NCI-H146 (cell line): Measurements from ENCODE around the gene BCOR.

Experiments
- DNase-seq: peaks from one replicate; lab custom pipeline; 2025; lab: John Stamatoyannopoulos, UW

The BCOR gene

DNA sequence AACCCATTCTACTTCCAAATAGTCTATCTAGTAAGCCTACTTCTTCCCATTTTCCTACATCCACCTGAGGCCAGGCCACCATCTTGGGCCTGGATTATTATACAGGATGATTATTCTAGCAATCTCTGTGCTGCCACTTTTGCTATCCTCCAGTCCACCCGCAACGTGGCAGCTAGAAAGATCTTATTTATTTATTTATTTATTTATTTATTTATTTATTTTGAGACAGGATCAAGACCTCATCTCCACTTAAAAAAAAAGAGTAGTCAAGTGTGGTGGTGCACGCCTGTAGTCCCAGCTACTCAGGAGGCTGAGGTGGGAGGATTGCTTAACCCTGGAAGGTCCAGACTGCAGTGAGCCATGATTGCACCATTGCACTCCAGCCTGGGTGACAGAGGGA, 15.2 kb upstream of the BCOR start:
- DNase-seq: no peak

DNA sequence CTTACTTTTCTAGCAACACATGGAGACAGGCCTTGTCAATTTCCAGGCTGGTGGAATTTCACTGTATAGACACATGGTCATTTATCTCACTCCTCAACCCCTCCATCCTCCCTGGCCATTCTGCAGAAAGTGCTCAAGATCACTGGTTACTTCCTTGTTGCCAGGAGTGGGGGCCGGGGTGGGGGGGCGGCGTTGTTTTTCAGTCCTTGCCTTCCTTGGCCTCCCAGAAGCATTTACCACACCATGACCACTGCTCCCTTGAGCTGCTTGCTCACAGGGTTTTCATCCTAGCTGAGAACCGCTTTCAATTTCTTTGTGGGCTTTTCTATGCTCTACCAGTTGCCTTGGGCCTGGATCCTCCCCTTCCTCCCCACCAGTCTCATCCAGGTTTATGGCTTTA, 14.1 kb upstream of the BCOR start:
- DNase-seq: no peak

GRCh38 chrX:40109288-40110008, 11.7 kb upstream of the BCOR start:
- peak; percentile 67 for DNase-seq

GRCh38 chrX:40108959-40109287, 11.2 kb upstream of the BCOR start:
- peak; percentile 67 for DNase-seq

DNA sequence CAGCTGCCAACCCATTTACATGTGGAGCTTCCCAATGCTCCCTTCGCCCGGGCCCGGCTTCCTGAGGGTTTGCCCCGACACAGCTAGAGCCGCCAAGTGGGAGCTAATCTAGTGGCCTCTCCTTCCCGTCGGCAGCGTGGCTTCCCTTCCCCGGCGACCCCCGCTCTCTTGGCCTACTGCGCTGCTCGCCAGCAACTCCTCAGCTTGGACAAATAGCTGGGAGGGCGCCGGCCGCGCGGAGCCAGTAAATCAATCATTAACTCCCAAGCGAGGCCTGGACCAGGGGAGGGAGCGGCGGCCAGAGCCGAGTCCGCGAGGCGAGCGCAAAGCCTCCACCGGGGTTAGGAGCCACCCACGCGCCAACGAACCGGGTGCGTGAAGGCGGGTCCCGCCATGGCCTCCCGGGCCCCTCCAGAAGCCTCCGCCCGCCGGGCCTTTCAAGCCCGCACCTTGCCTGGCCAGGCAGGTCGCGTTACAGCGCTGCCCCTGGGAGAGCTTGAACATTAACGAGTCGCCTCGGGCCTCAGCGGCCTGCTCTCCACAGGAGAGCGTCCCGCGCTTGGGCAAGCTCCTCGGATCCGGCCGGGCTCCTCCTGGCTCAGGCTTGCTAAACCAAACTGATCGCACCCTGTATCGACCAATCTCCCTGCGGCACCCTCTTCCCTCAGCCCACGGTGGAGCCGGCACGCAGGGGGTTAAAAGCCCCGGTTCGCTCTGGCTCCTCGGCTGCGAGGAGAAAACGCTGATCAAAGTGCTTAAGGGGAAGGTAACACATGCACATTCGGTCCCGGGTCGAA, 10.6 kb upstream of the BCOR start:
- peak; percentile 72 for DNase-seq

- DNase-seq: peak; percentile 78
These were observed 9.8 kb upstream of the BCOR start for GRCh38 chrX:40107291-40108161.

DNA sequence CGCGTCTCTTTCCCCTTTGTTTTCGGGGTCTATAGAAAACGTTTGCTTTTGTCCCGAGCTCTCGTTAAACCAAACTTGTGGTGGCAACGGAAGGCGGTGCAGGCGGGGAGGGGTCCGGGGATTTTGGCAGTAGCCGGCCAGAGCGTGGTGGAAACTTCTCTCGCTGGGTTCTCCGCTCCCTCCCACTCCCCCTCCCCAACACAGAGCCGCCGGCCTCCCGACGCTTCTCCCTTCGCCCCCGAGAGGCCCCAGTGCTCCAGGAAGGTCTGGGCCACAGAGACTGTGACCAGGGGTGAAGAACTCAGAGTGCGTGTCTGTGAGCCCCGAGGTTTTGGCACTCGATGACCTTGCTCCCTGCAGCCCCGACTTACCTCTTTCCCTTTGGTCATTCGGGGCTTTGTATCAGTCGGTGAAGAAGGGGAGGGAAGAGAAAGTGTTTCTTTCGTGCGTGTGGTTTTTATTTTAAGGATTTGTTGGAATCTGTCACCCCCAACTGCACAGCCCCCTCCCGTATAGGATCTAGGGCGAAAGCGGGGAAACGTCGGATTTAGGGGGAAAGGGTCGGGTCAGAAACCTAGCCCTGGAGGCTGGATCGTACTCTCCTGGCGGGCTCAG, 9.0 kb upstream of the BCOR start:
- peak; percentile 55 for DNase-seq

- peak; percentile 88 for DNase-seq
These were observed 8.3 kb upstream of the BCOR start for GRCh38 chrX:40105835-40106675.

GRCh38 chrX:40104985-40105834, 7.5 kb upstream of the BCOR start:
- peak; percentile 67 for DNase-seq

DNA sequence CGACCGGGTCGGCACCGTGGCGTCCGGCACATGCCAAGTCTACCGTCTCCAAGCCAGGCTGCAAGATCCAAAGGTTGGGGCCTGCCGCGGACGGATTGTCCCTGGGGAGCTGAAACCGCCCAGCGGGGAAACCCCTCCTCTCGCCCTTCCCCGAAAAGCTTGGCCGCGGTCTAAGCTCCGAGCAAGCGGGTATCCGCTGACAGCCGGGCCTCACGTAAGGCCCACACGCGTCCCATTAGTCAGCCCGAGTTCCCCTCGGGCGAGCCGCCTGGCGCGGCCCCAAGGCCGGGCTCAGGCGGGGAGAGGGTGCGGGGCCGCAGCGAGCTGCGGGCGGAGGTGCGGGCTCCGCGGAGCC, 6.8 kb upstream of the BCOR start:
- DNase-seq: peak; percentile 50

GRCh38 chrX:40103565-40104323, 6.0 kb upstream of the BCOR start:
- no peak for DNase-seq

DNA sequence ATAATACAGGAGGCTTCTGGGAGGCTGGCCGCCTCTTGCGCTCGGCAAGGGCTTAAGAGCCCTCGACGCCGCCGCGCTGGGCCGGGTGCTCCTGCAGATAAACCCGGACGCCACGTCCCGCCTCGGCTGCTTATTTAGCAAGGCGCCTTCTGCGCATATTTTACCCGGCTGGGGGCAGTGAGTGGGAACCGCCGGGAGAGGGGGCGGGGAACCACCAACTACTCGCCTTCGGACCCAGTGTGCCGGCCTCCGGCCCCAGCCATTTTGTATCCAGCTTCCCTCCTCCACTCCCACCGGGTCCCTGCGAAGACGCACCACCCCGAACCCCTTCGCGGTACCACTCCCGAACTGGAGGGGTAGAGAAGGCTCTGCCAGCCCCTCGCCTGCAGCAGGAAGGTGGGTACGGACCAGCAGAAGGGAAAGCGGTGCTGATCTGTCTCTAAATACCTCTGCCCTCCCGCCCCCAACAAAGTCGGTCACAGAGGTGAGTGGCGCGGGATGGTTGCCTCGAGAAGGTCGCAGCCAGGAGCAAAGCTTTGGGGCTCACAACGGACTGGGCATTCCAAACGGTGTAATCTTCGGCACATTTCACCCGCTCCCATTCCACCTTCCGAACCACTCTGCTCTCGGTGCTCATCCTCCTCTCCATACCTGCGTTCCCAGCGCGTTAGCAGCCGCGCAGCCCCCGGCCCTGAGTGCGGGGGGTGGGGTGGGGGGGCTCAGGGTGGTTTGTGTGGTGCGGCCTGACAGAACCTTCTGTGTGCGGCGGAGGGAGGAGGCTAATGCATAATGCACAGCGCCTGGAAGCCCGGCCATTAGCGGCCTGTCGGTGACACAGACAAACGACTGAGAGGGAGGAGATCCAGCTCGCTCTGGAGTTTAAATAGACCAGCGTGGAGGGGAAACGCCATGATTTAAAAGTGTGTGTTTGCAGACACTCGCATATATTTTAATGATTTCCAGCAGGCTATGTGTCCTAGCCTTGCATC, 4.9 kb upstream of the BCOR start:
- DNase-seq: no peak

- DNase-seq: no peak
These were observed 3.7 kb upstream of the BCOR start for GRCh38 chrX:40101430-40101802.

- no peak for DNase-seq
These were observed 3.0 kb upstream of the BCOR start for GRCh38 chrX:40100537-40101429.

GRCh38 chrX:40100141-40100536, 2.4 kb upstream of the BCOR start:
- no peak for DNase-seq

GRCh38 chrX:40099055-40099958, 1.5 kb upstream of the BCOR start:
- peak; percentile 60 for DNase-seq
